DMS153 treated with DMSO at 0.1 percent for 48 hours (cell line): ENCODE results near the gene ABCA13.

Source experiments
- DNase-seq: peaks from one replicate; lab custom pipeline; 2025; ENCODE audit not compliant: unreplicated experiment; lab: John Stamatoyannopoulos, UW

Gene ABCA13

DNA sequence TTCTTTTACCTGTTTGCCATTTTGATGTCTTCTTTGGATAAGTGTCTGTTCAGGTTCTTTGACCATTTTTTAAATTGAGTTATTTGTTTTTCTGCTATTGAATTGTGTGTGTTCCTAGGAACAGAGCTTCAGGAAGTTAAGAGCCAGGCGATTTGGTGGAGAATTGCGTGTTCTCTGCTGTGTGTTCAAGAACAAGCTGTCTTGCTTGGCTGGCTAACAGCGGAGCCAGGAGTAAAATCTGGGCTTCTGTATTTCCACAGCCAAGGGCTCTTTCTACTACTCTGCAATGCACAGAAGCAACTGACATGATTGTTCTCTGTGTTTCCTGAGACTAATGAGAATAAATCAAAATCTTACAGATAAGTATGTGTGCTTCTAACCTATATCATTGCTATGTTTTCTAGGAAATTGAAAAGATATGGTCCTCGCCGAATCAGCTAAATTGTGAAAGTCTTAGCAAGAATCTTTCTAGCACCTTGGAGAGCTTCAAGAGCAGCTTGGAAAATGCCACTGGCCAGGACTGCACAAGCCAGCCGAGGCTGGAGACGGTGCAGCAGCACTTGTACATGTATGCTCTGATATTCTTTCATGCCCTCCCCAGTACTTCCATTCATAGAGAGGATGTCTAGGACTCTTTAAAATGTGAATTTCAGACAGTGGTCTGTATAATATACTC is 124.2 kb downstream of the ABCA13 start:
- DNase-seq = no peak

DNA sequence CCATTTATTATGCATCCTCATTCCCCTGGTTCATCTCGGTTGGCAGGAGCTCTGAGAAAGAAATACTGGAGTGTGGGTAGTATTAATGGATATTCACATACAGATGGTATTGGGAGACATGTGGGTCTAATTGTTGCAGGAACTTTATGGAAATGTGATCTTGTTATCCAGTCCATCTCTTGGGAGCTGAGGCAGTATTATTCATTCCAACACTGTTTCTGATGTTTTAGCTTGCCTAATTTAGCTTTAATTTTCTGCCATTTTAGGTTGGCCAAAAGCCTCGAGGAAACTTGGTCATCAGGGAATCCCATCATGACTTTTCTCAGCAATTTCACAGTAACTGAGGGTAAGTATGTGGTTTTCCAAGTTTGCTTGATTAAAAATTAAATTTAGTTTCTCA is 125.7 kb downstream of the ABCA13 start:
- no peak for DNase-seq

DNA sequence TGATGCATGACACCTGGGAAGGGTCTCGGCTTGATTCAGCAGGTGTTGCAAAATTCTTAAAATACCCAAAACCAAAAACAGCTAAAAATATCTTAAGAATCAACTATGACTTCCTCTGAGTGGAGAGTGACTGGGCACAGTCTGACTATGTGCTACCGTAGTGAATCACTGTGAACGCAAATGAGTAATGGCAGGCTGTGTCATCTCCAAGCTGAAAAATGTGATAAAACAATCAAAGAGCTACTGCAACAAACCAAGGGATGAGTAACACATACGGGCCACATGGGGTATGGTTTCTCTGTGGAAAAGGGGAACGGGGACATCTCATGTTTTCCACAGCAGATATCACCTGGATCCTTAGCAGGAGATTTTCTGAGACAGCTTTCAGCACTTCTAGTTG is 127.5 kb downstream of the ABCA13 start:
- no peak for DNase-seq

DNA sequence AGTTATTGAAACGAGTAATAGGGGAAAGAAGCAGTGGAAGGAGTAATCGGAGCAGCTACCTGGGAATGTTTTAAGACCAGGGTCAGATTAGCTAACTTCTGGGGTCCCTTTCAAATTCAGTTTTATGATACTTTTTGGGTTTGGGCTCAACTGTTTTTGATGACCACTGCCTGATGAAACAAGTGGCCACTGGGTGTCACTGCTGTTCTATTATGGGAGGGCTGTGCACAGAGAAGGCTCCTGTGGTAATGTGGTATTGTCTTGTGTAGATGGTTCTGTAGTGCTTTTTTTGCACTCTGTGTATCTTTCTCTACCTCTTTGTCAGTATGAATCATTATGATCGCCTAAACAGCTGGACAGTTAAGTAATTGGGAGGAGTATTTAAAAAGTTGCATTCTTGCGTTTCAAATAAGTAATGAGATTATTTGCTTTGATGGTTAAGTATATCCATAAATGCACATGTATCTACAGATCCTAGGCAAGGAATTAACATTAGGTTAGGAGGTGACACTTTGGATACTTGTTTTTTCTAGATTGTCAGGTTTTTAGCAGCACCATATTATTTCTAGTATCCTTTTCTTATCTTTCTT is 128.4 kb downstream of the ABCA13 start:
- peak; percentile 83 for DNase-seq

DNA sequence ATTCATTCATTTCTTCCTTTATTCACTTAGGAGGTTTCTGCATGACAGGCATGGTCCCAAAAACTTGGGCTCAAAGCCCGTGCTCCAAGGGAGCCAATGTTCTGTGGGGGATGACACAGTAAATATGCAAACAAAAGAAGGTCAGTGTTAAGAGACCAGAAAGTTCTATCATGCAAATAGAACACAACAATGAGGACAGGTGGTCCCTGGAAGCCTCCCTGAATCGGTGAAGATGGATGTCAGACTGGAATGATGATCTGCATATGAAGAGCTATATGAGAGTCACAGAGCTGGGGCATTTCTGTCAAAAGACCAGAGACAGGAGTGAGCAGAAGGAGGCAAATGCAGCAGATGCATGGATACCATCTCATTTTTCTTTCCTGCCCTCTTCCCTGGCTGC is 129.0 kb downstream of the ABCA13 start:
- no peak for DNase-seq

DNA sequence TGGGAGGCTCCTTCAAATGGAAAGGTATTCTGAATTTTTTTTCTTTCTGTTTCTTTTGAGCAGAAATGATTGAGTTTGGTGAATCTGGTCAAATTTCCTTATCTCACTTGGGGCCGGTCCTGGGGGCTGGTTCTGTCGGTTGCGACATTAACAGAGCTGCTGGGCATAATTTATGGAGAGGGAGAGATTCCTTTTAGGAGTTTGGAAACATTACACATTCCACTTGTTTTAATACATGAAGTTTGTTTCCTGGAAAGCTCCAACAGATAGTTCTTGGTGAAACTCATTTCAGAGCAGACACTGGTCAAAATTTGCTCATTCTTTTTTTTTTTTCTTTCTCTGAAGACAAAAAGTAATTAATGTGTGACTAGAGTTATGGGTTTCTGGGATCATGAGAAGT is 129.9 kb downstream of the ABCA13 start:
- no peak for DNase-seq

DNA sequence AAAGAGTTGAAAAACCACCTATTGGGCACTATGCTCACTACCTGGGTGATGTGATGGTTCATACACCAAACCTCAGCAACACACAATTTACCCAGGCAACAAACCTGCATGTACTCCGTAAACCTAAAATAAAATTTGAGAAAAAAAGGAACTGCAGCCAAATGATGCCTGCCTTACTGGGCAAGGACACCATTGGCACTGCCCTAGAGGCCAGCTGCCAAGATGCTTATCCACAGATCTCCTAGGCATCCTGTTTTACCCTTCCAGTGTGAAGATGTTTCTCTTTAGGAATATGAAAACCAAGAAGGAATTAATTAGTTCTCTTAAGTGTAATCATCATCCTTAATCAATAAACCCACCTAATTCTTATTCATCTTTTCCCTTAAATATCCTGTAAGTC is 133.4 kb downstream of the ABCA13 start:
- no peak for DNase-seq

DNA sequence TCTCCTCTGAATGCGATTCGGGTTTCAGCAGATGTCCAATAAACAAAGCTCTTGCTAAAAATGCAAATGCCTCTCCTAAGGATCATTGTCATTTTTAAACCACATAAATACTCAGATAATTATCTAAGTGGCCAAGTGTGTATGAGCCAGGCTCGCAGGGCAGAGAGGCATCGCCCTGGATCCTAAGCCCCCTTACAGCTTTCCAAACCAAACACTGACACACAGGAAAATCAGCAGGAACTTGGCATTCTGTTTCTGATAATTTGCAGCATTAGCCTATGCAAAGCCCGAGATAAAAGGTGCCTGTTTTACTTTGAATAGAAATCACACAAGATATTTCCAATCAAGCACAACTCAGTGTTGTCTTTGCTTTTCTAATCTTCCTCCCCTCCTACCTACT is 134.4 kb downstream of the ABCA13 start:
- DNase-seq = no peak

DNA sequence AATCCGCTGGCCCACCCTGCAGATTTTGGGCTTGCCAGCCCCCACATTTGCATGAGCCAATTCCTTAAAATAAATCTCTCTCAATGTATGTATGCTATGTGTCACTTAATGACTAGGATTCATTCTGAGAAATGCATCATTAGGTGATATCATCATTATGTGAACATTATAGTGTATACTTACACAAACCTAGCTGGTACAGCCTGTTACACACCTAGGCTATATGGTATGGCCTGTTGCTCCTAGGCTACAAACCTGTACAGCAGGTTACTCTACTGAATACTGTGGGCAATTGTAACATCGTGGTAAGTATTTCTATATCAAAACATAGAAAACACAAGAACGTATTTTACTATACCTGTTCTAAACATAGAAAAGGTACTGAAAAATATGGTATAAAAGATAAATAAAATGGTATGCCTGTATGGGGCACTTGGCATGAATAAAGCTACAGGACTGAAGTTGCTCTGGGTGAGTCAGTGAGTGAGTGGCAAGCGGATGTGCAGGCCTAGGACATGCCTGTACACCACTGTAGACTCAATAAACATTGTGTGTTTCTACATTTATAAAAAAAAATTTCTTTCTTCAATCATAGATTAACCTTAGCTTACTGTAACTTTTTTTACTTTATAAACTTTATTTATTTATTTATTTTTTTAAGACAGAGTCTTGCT is 135.9 kb downstream of the ABCA13 start:
- no peak for DNase-seq

DNA sequence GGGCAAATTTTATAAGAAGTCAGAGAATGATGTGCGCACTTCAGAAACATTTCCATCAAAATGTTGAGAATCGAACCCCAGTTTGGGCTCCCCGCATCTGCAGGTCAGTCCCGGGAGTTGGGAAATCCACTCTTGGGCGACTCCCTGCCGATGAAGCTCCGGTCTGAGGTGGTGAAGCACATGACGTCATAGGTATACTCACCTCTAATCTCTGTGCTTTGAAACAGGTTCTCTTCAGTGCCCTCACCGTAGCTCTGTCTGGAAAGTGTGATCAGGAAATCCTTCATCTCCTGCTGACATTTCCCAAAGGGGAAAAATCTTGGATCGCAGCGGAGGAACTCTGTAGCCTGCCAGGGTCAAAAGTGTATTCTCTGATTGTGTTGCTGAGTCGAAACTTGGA is 138.5 kb downstream of the ABCA13 start:
- DNase-seq = no peak

DNA sequence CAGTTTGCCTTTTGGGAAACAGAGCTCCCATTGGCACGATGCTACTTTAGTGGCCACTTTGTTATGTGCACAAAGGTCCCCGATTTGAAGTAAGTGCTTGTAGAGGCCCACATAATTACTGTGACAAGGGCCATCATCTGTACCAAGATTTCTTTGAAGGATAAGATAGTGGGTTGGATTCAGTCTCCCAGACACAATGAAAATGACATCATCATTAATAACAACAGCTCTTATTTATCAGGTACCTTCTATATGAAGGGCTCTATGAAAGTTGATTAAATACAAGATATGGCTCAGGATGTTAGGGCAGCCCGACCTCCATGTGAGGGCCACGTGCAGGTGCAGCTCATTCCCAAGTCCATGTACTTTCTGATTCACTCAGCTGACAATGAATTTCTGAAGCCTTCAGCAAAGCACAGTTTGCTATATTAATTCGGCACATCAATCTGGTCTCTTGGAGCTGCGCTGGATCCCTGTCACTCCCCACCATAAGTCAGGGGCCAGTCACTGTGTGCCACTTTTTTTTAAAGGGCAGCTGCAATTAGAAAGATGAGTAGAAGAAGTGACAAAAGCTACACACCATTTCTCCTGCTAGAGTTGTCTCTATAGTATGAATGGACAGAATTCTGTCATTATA is 140.3 kb downstream of the ABCA13 start:
- no peak for DNase-seq

DNA sequence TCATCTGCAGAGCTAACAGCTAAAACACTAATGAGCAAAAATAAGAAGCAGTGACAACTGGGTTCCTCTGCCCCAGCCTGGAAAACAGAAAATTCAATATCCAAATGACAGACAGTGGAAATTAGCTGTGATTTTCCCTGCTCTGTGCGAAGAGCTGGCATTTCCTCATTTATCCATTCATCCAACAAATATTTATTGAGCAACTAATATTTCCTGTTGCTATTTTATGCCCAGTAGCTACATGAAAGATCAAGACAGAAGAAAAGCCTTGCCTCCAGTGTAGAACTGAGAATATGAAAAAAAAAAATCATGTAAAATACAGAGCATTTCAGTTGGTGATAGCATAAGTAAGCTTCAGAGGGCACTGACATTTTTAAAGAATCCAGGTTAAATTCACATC is 140.9 kb downstream of the ABCA13 start:
- DNase-seq = no peak

DNA sequence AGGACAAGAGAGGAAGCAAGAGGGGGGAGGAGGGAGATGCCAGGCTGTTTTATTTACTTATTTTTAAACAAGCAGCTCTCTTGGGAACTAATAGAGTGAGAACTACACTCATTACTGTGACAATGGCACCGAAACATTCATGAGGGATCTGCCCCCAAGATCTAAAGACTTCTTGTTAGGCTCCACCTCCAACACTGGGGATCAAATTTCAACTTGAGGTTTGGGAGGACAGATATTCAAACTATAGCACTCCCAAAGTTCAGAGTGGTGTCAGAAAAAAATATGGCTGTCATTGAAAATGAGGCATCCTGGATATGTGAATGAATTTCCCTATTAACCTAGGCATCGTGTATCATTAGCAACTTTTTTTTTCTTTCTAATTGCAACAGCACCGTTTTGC is 145.5 kb downstream of the ABCA13 start:
- DNase-seq = no peak

DNA sequence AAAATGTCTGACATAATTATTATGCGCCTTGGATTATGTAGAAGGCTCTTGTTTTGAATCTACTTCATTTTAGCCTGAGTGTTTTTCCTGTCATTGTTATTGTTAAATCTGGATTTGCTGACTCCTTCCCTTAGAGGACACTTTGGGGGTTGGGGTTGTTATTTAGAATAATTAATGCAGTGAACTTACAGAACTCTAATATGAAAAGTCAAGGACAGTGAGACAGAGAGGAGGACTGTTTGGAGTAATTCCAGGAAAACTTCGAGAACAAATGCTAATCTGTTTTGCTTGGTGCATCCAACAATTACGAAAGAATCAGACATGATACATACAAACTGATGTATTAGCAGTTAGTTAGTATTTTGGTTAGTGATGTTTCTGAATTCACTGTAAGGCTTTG is 146.1 kb downstream of the ABCA13 start:
- DNase-seq = no peak

DNA sequence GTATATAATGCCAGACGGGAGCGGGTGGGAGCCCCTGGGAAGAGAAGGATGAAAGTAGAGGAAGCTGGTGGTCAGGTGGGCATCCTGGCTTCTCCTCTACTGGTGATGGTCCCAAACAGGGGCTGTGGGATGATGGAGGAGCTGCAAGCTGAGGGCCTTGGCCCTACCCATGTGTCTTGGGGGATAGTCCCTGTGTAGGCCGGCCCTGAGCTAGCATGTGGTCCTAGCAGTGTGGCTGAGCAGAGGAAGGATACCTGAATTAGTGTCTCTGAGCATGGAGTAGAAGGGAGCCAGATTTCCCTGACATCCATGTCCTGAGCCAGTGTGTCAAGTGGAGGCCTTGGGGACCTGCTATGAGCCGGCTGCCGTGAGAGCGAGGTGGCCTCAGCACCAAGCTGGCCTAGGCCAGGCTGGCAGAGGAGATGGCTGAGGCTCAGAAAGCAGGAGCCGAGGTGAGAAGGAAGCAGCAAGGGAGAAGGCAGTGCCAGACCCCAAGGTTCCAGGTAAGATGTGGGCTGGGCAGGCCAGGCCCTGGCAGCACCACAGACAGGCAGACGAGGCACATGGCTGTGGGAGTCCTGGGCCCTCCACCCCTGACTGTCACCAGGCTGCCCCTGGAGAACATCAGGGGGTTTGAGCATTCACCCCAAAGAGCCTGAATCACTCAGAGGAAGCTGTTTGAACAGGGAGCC is 150.2 kb downstream of the ABCA13 start:
- DNase-seq = no peak

DNA sequence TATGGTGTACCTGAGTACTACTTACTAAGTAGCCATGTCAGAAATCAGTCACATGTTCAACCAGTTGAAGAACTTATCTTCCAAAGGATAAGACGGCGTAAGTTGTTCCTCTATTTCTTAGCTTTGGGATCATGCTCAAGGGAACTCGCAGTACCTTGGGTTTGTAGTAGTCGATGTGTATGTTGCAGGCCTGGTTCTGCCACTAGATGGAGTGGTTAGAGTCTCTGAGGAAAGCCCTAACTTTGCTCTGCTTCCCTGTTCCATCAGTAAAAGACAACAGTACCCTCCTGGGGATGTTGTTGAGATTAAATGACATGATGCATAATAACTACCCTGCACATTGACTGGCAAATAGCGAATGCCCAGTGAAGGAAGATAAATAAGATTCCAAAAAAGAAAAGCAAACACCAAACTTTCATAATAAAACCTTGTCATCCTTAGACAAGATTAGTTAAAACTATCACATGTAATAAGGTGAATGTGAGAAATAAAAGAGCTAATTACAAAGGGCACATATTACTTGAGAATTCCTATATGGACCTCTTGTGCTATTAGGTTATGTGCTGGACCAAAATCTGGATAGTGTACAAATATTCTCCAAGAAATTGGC is 165.9 kb downstream of the ABCA13 start:
- DNase-seq = no peak

DNA sequence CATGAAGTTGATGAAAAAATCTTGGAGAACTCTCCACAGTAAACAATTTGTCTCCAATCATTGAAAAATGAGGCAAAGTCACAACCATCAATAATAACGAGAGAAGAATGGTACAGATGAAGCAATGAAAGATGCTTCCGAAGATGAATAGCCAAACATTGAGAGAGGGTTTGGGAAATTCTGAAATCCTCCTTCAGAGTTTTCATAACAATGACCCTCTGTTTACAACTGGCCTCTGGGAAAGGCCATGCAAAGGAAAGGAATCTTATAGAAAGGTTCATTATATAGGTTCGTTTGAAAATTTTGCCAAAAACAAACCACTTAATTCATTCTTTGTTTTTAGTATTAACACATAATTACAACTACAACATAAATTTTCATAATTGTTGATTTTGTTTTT is 166.5 kb downstream of the ABCA13 start:
- DNase-seq = no peak

DNA sequence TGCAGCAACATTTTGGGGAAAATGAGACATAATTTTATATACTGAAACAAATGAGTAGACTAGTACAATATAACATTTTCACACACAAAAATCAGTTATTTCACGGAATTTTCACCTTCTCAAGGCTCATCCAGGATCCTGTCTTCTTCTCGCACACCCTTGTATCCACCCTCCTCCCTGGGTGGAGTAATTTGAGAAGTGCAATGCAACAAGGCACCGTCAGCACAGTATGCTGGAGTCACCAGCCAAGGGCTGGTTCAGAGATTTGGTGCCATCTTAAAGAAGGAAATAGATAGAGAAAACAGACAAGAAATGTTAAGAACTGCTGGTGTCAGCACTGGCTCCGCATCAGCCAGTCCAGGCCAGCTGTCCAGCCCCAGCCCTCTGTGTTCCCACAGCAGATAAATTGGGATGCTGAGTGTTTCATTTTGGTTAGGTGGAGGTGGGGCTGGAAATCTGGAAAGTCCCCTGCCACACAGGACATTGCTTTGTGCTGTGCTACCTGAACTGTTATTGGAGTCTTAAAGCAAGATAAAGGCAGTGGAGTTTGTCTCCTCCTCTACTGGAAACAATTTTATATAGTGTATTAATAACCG is 176.1 kb downstream of the ABCA13 start:
- no peak for DNase-seq

DNA sequence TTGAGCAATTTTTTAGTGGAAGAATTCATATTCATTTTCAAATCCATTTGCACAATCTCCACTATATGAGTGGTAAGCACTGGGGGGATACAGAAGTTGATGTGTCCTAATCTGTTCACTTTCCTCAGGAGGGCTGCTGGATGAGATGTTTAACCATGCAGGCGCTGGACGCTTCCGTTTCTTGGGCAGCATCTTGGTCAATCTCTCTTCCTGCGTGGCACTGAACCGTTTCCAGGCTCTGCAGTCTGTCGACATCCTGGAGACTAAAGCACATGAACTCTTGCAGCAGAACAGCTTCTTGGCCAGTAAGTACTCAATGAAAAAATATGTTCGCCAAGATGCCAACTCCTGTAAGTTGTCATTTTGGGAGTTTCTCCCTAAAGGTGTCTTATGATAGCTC is 179.3 kb downstream of the ABCA13 start:
- DNase-seq = no peak

DNA sequence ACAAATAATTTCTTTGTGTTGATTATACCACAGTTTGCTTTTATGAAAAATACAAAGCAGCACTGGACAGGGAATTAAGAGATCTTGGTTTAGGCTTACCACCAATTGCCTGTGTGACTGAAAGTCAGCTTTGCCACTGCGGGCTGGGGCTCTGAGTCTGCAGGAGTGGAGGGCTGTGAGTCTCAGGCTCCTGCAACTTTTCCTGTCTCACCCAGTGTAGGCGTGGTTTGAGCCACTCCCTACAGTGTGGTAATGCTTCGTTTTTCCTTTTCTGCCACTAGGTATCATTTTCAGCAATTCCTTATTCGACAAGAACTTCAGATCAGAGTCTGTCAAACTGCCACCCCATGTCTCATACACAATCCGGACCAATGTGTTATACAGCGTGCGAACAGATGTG is 180.6 kb downstream of the ABCA13 start:
- DNase-seq = no peak

DNA sequence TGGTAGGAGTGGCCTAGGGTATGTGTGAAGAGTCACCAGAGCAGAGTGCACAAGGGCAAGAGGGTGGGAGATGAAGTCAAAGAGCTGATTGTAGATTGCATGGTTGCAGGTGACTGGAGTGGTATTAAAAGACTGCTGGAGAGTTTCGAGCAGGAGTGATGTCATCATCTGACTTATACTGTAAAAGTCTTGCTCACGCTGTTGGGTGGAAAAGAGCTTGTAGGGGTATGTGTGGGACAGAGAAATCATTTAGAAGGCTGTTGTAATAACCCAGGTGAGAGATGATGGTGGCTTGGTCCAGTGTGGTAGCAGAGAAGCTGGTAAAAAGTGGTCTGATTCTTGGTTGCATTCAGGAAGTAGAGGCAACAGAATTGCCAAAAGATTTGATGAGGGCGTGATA is 184.1 kb downstream of the ABCA13 start:
- no peak for DNase-seq
